ENCODE measurements around the gene SMC6.

- TF ChIP-seq EZH2phosphoT487 (IDR thresholded peaks at IDR 0.05; ENCODE audit: borderline replicate concordance, low read depth) (no peak), GABPA (IDR thresholded peaks at IDR 0.05; ENCODE audit: low read depth) (no peak), EP300 (IDR thresholded peaks at IDR 0.05; ENCODE audit: borderline replicate concordance in 1 of 2, low read depth in 1 of 2, low read length in 1 of 2) (no peak), MAX (IDR thresholded peaks at IDR 0.05; ENCODE audit: low read depth) (no peak), CTCF (IDR thresholded peaks at IDR 0.05) (no peak), TAF1 (IDR thresholded peaks at IDR 0.05; ENCODE audit: borderline replicate concordance, low read depth, low read length) (no peak), CHD2 (IDR thresholded peaks at IDR 0.05; ENCODE audit: low read length, partially characterized antibody) (no peak), TEAD4 (IDR thresholded peaks at IDR 0.05; ENCODE audit: borderline replicate concordance, insufficient read depth) (no peak), JUND (IDR thresholded peaks at IDR 0.05) (no peak), GATA2 (CRISPR knock-in tag; IDR thresholded peaks at IDR 0.05) (no peak), RCOR1 (IDR thresholded peaks at IDR 0.05; ENCODE audit: low read length) (no peak), USF1 (IDR thresholded peaks at IDR 0.05; ENCODE audit: borderline replicate concordance, low read depth) (no peak), SMC3 (IDR thresholded peaks at IDR 0.05; ENCODE audit: low read depth, low read length) (no peak)
Observed at GRCh38 chr2:17771956-17772355, 18.3 kb upstream of the SMC6 start.
